Renal pelvis (tissue), 3 donors: ENCODE measurements around the gene ATG2B. TPM values are rescaled to one million over a fixed set of nuclear protein-coding genes. Genes with fewer than 3 reads are reported as not detected.

Experiments
- polyA plus RNA-seq, 3 donors: library from polyadenylated mRNA; unstranded; fragments of 120-200 nt; gene quantifications; one replicate each; pipeline ENCODE4 v1.2.1, GENCODE V29; 2013; ENCODE audit not compliant: insufficient read length in 3 of 3

The ATG2B gene
- polyA plus RNA-seq, 3 donors = 26.8 to 47.0 (median 44.1) TPM

Other genes starting within 250 kb of the ATG2B start
- 1 to 10 TPM; 3.0 to 3.7 (median 3.0) TPM for gene BDKRB2, start 158.5 kb downstream of the ATG2B start, polyA plus RNA-seq
- under 1 TPM; 0.33 to 0.87 (median 0.73) TPM for gene BDKRB1, start 107.1 kb downstream of the ATG2B start, polyA plus RNA-seq
- 10 to 100 TPM; 26.0 to 33.8 (median 33.3) TPM for gene GSKIP, start 185 bp upstream of the ATG2B start, polyA plus RNA-seq
- gene AK7, start 28.8 kb upstream of the ATG2B start, polyA plus RNA-seq = 1 to 10 TPM; 4.8 to 7.6 (median 4.8) TPM
- 100 to 1,000 TPM; 193 to 254 (median 210) TPM for gene PAPOLA, start 139.0 kb upstream of the ATG2B start, polyA plus RNA-seq